ENCODE measurements around the gene CLDND2. TPM values are rescaled to one million over a fixed set of nuclear protein-coding genes. Genes with fewer than 3 reads are reported as not detected.

Gene CLDND2
- total RNA-seq, 1 experiment from 2014 or later: 0.95 TPM

- H3K36me3 ChIP-seq (ENCODE audit: control insufficient read depth, insufficient read depth, low read length): peaks cover 8% of the 10 kb centered on the region; the same call in 1 of the 2 replicates
- BruUV-seq (replicated peaks): no TSS peak
Observed at GRCh38 chr19:51367255-51367564, 1.6 kb downstream of the CLDND2 start.

GRCh38 chr19:51366389-51367254, 2.2 kb downstream of the CLDND2 start:
- H3K27me3 ChIP-seq (ENCODE audit: control insufficient read depth, insufficient read depth, low read length): no peaks in the 10 kb centered on the region
- POLR2A ChIA-PET: no interaction called here
- ATAC-seq (peak; percentile 85), DNase-seq (ENCODE audit: low read depth, low spot score) (peak; percentile 77)
- H3K9me3 ChIP-seq (ENCODE audit: control insufficient read depth, insufficient read depth, low read depth, low read length): no peaks in the 10 kb centered on the region
- peaks cover 13% of the 10 kb centered on the region for H3K4me1 ChIP-seq (ENCODE audit: control insufficient read depth, insufficient read depth, low read length)
- H3K27ac ChIP-seq (ENCODE audit: low read length): peak overlapping the region; percentile 89
- CTCF ChIA-PET: no interaction called here
- in situ Hi-C loops (cut with HindIII; ENCODE audit: low pct_unique_long_range_greater_than_20kb, low sequenced_read_pairs): no loop called here
- intact Hi-C loops (cut with micrococcal nuclease; ENCODE audit: unreplicated experiment): no loop called here
- no TSS peak for BruUV-seq (replicated peaks)
- TF ChIP-seq TCF7L2 (IDR thresholded peaks at IDR 0.05; ENCODE audit: low read depth, low read length) (no peak), POLR2AphosphoS5 (IDR thresholded peaks at IDR 0.05; ENCODE audit: low read depth, low read length) (peak; percentile 63), SIN3A (IDR thresholded peaks at IDR 0.05; ENCODE audit: borderline replicate concordance, insufficient read depth, low read depth, low read length) (0 out of 2 replicates have a peak, but pooled peaks have one; percentile 58), CTCF (IDR thresholded peaks at IDR 0.05) (no peak)
- peak overlapping the region; percentile 77 to 83 for H3K4me3 ChIP-seq (ENCODE audit: low read depth in 2 of 2, low read length in 2 of 2)
- H3K36me3 ChIP-seq (ENCODE audit: control insufficient read depth, insufficient read depth, low read length): peaks cover 8% of the 10 kb centered on the region; the same call in 1 of the 2 replicates

More at GRCh38 chr19:51367255-51367564, 1.6 kb downstream of the CLDND2 start:
- in situ Hi-C loops (cut with HindIII; ENCODE audit: low pct_unique_long_range_greater_than_20kb, low sequenced_read_pairs): no loop called here
- ATAC-seq (no peak; the same call in 1 of the 2 replicates), DNase-seq (ENCODE audit: low read depth, low spot score) (no peak)
- ChIA-PET POLR2A (no interaction called here), CTCF (no interaction called here)
- H3K4me3 ChIP-seq (ENCODE audit: low read depth in 2 of 2, low read length in 2 of 2): peak overlapping the region; percentile 77 to 81
- H3K27ac ChIP-seq (ENCODE audit: low read length): peak overlapping the region; percentile 89
- H3K4me1 ChIP-seq (ENCODE audit: control insufficient read depth, insufficient read depth, low read length): peaks cover 13% of the 10 kb centered on the region
- TF ChIP-seq POLR2AphosphoS5 (IDR thresholded peaks at IDR 0.05; ENCODE audit: low read depth, low read length) (no peak), REST (IDR thresholded peaks at IDR 0.05; ENCODE audit: insufficient read depth in 1 of 2, low read depth in 2 of 2, low read length in 1 of 2) (no peak), SIN3A (IDR thresholded peaks at IDR 0.05; ENCODE audit: borderline replicate concordance, insufficient read depth, low read depth, low read length) (no peak), TCF7L2 (IDR thresholded peaks at IDR 0.05; ENCODE audit: low read depth, low read length) (no peak), CTCF (IDR thresholded peaks at IDR 0.05) (no peak)
- H3K27me3 ChIP-seq (ENCODE audit: control insufficient read depth, insufficient read depth, low read length): no peaks in the 10 kb centered on the region
- H3K9me3 ChIP-seq (ENCODE audit: control insufficient read depth, insufficient read depth, low read depth, low read length): no peaks in the 10 kb centered on the region
- intact Hi-C loops (cut with micrococcal nuclease; ENCODE audit: unreplicated experiment): no loop called here
